GM18511 (cell line): ENCODE data around the gene PTGR1.
"Not testable (repeated sequence)": the region's sequence is repeated elsewhere in the genome, so short reads cannot be mapped to it uniquely, and the experiment has no call there.

Experiments used
- ATAC-seq: cut with Tn5 transposase; IDR thresholded peaks from one replicate; pipeline ENCODE4 v1.9.1; 2021; ENCODE audit warnings: mild to moderate bottlenecking, moderate library complexity; ENCODE audit not compliant: unreplicated experiment

PTGR1 gene

DNA sequence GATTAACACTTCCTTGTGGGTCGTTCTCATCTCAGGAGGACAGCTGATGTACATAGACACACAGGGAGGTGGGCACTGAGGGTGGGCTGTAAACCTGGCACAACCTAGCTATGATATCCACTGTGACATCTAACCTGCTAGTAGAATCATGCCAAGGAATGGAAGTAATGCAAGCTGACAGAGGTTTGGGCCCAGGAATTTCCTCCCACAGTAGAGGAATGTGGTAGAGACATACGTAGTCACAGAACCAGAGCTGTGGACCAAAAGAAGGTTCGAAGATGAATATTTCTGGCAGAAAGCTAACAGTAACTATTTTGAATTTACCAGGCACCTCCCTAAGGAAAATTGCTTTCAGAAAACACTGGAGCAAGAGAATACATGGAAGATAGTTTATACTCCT lies 16.5 kb upstream of the PTGR1 start:
- ATAC-seq = no peak

DNA sequence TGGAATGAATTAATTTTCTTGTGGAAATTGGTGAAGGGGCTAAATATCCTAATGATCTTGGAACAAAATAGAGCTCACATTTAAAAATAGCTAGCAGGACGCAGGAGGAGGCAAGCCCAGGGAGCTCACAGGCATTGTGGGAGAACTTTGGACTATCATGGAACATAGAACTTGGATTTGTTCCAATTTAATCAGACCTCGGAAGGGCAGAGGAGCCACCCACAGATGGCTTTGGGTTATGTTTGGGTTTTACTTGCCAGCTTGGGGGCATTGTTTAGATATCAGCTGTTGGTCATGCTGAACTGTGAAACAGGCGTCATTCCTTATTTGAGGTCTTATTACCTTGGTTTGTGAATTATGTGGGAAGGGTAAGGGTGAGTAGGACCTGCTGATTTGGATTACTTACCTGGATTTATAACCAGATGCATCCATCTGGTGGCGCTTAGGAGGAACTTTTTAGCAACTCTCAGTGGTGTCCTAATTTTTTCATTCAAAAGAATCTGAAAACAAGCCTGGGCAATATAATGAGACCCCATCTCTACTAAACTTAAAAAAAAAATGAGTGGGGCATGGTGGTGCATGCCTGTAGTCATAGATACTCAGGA lies 14.1 kb upstream of the PTGR1 start:
- ATAC-seq = no peak

GRCh38 chr9:111610845-111611244 lies 11.4 kb upstream of the PTGR1 start:
- no peak for ATAC-seq

GRCh38 chr9:111610149-111610548 lies 10.7 kb upstream of the PTGR1 start:
- no peak for ATAC-seq

GRCh38 chr9:111605041-111605559 lies 5.7 kb upstream of the PTGR1 start:
- no peak for ATAC-seq

- ATAC-seq = no peak
Measured at GRCh38 chr9:111604054-111604615, 4.7 kb upstream of the PTGR1 start.

DNA sequence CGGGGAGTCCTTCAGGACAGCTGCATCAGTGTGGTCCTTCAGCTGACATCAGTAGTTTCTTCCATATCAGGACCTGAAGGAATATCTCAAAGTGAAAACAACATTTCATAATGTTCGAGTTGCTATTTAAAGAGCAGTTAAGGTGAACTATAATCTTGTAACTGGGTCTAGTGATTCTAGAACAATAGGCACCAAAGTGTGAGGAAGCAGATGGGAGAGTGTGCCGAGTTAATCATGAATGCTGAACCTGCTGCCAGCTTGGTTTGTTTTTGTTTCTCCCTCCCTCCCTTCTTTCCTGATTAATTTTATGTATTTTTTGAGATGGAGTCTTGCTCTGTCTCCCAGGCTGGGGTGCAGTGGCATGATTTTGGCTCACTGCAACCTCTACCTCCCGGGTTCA lies 3.6 kb upstream of the PTGR1 start:
- no peak for ATAC-seq

DNA sequence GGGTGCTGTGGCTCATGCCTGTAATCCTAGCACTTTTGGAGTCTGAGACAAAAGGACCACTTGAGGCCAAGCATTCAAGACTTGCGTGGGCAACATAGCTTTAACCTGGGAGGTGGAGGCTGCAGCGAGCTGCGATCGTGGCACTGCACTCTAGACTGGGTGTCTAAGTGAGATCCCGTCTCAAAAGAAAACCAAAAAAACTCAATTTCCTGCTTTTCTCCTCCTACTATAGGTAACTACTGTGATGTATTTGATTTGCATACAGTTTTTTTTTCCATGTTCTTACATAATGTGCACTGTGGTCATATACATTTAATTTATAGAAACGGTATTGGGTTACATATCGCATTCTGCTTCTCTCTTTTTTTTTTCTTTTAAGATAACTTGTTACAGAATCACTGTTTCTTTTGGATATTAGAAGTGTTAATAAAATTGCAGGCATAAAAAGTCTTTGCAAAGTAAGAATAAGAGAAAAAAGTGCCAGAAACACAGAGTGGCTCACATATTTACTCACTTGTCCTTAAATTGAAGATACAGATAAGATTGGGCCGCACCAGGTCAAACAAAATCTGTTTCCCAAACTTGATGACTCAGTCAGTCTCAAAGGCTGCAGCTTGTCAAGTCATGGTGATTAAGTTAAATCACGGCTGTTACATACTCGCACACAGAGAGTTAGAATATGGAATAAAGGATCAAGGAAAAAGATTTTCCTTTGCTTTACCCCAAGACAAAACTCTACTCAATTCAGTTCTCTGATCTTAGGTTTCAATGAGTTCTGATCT lies 2.0 kb upstream of the PTGR1 start:
- ATAC-seq = no peak

DNA sequence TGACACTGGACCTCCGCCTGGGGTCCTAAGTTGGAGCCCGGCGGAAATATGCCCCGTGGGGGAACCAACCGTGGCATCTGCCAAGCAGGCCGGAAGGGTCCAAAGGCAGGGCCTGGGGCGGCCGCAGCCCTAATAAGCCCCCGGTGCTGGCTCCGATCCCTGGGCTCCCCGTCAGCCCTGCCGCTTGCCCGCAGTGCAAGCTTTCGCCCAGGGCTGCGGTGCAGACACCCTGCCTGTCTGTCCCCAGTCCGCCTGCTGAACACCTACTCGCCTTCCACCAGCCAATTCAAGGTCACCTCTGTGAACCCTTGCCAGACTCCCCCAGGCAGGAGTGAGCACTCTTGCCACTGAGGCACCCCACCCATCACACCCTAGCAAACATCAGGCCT lies 502 bp upstream of the PTGR1 start:
- no peak for ATAC-seq

DNA sequence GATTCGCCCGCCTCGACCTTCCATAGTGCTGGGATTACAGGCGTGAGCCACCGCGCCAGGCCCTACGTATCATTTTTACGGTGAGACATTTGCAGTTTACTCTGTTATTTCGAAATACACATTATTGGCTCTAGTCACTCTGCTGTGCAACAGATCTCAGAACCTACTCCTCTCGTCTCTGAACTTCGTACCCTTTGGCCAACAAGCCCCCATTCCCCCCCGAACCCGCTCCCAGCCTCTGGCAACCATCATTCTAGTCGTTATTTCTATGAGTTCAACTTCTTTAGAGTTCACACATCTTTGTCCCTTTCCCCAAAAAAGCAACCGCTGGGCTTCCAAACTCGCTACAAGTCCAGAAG lies 735 bp downstream of the PTGR1 start:
- ATAC-seq = peak; percentile 22

GRCh38 chr9:111597852-111598732 lies 1.4 kb downstream of the PTGR1 start:
- ATAC-seq = peak; percentile 76

GRCh38 chr9:111588846-111589245 lies 10.6 kb downstream of the PTGR1 start:
- no peak for ATAC-seq

DNA sequence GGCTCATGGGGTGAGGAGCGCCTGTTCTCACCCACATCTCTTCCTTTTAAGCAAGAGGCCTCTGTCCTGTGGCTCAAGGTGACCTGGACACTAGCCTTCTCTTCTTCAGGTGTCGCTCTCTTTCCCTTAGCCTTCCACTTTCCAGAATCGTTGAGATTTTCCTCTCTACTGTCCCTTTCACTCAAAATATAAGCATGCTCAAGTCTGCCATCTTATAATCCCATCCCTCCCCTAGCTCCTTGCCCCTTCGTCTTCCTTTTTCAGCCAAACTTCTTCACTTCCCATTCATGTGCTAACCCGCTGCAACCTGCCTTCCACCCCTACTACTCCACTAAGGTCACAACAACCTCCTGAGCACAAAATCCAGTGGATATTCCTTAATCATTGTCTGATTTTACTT lies 13.1 kb downstream of the PTGR1 start:
- ATAC-seq = no peak

- ATAC-seq = no peak
Measured at GRCh38 chr9:111582888-111583287, 16.6 kb downstream of the PTGR1 start.

DNA sequence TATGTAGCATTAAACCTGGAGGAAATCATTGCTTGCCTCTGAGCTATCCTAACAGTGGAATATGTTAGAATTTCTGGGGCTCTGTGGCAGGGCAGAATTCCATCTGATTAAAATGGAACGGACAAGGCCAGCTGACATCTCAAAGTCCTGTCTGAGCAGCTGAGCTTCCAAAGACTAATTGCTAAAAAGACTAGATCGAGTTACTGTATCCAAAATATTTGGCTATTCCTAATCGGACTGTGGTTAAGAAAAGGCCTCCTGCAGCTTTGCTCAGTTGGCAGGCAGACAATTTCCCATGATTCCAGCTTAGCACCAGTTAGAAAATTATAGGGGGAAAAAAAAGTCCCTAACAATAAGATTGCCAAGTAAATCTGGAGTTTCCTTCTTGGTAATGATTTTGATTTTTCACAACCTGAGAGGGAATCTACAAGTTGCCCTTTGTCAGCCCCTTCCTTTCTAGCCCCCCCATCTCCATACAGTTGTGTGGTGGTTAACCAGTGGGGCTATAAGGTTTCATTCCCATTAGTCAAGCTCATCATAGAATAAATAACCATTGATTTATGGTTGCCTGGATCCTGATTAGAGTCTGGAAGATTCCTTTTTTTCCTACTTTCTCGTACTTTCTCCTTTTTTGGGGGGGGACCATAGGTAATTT lies 26.4 kb downstream of the PTGR1 start:
- no peak for ATAC-seq

DNA sequence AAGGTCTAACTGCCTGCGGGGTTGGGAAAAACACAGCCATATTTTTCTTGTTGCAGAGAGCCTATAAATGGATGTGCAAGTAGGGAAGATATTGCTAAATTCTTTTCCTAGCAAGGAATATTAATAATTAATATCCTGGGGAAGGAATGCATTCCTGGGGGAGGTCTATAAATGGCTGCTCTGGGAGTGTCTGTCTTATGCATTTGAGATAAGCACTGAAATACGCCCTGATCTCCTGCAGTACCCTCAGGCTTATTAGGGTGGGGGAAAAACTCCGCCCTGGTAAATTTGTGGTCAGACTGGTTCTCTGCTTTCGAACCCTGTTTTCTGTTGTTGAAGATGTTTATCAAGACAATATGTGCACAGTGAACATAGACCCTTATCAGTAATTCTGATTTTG lies 31.3 kb downstream of the PTGR1 start:
- ATAC-seq = not testable (repeated sequence)

- no peak for ATAC-seq
Measured at GRCh38 chr9:111566234-111566633, 33.2 kb downstream of the PTGR1 start.

GRCh38 chr9:111561165-111561719 lies 38.2 kb downstream of the PTGR1 start:
- no peak for ATAC-seq

DNA sequence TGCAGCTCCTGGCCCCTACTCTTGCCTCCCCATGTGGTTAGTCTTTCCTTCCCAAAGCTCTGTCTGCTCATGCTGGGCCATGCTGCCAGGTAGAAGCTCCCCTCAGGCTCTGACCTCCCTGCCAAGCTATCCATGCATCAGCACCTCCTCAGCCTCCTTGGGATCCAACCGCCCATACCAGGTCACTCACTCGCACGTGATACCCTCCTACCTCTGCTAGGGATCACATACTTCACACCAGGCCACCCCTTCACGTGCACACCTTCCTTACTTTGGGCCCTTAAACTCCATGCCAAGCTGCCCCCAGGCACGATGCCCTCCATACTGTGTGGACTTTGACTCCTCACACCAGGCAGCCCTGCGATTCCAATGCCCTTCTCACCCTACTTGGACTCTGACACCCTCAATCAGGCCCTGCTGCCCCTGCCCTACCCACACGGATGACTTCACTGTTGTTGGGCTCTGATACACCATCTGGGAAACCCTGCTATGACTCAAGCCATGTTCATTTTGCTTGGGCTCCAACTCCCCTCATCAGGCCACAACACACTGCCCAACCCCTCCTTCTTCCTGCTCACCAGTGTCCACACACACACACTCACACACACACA lies 40.3 kb downstream of the PTGR1 start:
- ATAC-seq = no peak

DNA sequence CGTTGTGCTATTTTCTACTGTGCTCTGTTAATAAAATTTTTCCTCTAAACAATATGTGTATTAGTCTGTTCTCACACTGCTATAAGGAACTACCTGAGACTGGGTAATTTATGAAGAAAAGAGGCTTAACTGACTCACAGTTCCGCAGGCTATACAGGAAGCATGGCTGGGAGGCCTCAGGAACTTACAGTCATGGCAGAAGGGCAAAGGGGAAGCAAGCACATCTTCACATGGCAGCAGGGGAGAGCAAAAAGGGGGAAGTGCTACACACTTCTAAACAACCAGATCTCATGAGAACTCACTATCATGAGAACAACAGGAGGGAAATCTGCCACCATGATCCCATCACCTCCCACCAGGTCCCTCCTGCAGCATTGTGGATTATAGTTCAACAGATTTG lies 44.0 kb downstream of the PTGR1 start:
- not testable (repeated sequence) for ATAC-seq
